HEK293 (cell line): ENCODE data around the gene FAM200B.

ENCODE experiments used
- CTCF ChIA-PET: fragments of 350-600 bp; formaldehyde crosslinking; extraction: SDS; loops from one replicate; lab custom pipeline; 2021; ENCODE audit warnings: antibody characterized with exemption; lab: Yijun Ruan, JAX
- POLR2A ChIA-PET: fragments of 300-600 bp; formaldehyde crosslinking; extraction: SDS; loops from one replicate; lab custom pipeline; 2020; ENCODE audit warnings: antibody characterized with exemption, inconsistent platforms; lab: Yijun Ruan, JAX
- H3K27ac ChIP-seq: fragments of 200-500 bp; sonication (Bioruptor generic); 2 replicates; pipeline ENCODE4 v1.5.1; 2014; ENCODE audit warnings: low read depth, low read length, control low read depth, inconsistent platforms; ENCODE audit errors: extremely low read depth
- H3K36me3 ChIP-seq, 2 experiments: fragments of 200-500 bp in 1 of 2; sonication (Bioruptor generic) in 1 of 2; 1 replicate in 1 of 2; 2 replicates in 1 of 2; pipeline ENCODE4 v1.5.1; 2014 to 2017; ENCODE audit warnings: inconsistent platforms in 2 of 2, low read length in 2 of 2; ENCODE audit not compliant: control insufficient read depth in 2 of 2, insufficient read depth in 1 of 2
- H3K4me1 ChIP-seq: fragments of 200-500 bp; sonication (Bioruptor generic); 2 replicates; pipeline ENCODE4 v1.5.1; 2014; ENCODE audit warnings: mild to moderate bottlenecking, low read length, inconsistent platforms; ENCODE audit not compliant: control insufficient read depth, insufficient read depth
- H3K4me3 ChIP-seq: 2 replicates; pipeline ENCODE4 v1.5.1; 2011; ENCODE audit warnings: low read depth, mild to moderate bottlenecking, control low read depth, low read length, moderate library complexity
- H3K9me3 ChIP-seq: fragments of 200-500 bp; sonication (Bioruptor generic); 2 replicates; pipeline ENCODE4 v1.5.1; 2014; ENCODE audit warnings: low read depth, low read length, inconsistent platforms; ENCODE audit not compliant: control insufficient read depth, insufficient read depth
- SALL2 ChIP-seq: fragments of 450-650 bp; formaldehyde crosslinking; IDR thresholded peaks from 2 replicates; pipeline ENCODE4 v1.5.0; 2017; ENCODE audit warnings: missing biosample characterization, mild to moderate bottlenecking, missing genetic modification characterization, borderline replicate concordance
- SP3 ChIP-seq: fragments of 450-650 bp; formaldehyde crosslinking; IDR thresholded peaks from 2 replicates; pipeline ENCODE4 v1.5.1; 2016; ENCODE audit warnings: missing biosample characterization, missing genetic modification characterization
- ZBTB48 ChIP-seq: fragments of 450-650 bp; formaldehyde crosslinking; IDR thresholded peaks from 2 replicates; pipeline ENCODE4 v1.5.1; 2016; ENCODE audit warnings: missing biosample characterization, missing genetic modification characterization
- ZIC2 ChIP-seq: fragments of 450-650 bp; formaldehyde crosslinking; IDR thresholded peaks from 2 replicates; pipeline ENCODE4 v1.5.1; 2016; ENCODE audit warnings: missing biosample characterization, missing genetic modification characterization
- ZNF174 ChIP-seq: fragments of 450-650 bp; formaldehyde crosslinking; IDR thresholded peaks from 2 replicates; pipeline ENCODE4 v1.5.0; 2017; ENCODE audit warnings: missing biosample characterization, mild to moderate bottlenecking, missing genetic modification characterization
- ZNF324 ChIP-seq: fragments of 450-650 bp; formaldehyde crosslinking; IDR thresholded peaks from 2 replicates; pipeline ENCODE4 v1.5.1; 2016; ENCODE audit warnings: missing biosample characterization, missing genetic modification characterization
- ZNF350 ChIP-seq: fragments of 450-650 bp; formaldehyde crosslinking; IDR thresholded peaks from 2 replicates; pipeline ENCODE4 v1.5.0; 2017; ENCODE audit warnings: missing biosample characterization, mild to moderate bottlenecking, missing genetic modification characterization
- ZNF37A ChIP-seq: fragments of 450-650 bp; IDR thresholded peaks from 2 replicates; pipeline ENCODE4 v1.5.1; 2018; ENCODE audit warnings: missing biosample characterization, missing genetic modification characterization
- ZNF501 ChIP-seq: fragments of 450-650 bp; formaldehyde crosslinking; IDR thresholded peaks from 2 replicates; pipeline ENCODE4 v1.5.1; 2016; ENCODE audit warnings: missing biosample characterization, missing genetic modification characterization
- ZNF555 ChIP-seq: fragments of 450-650 bp; formaldehyde crosslinking; conservative IDR thresholded peaks from 2 replicates; pipeline ENCODE4 v1.5.1; 2017; ENCODE audit warnings: missing biosample characterization, mild to moderate bottlenecking, missing genetic modification characterization, inconsistent platforms
- ZNF560 ChIP-seq: fragments of 450-650 bp; formaldehyde crosslinking; IDR thresholded peaks from 2 replicates; pipeline ENCODE4 v1.5.1; 2017; ENCODE audit warnings: missing biosample characterization, missing genetic modification characterization, borderline replicate concordance
- ZNF596 ChIP-seq: fragments of 450-650 bp; IDR thresholded peaks from 2 replicates; pipeline ENCODE4 v1.5.0; 2018; ENCODE audit warnings: missing biosample characterization, mild to moderate bottlenecking, missing genetic modification characterization, moderate library complexity
- ZNF610 ChIP-seq: fragments of 450-650 bp; formaldehyde crosslinking; IDR thresholded peaks from 2 replicates; pipeline ENCODE4 v1.5.1; 2016; ENCODE audit warnings: missing biosample characterization, missing genetic modification characterization, borderline replicate concordance
- ZNF707 ChIP-seq: fragments of 450-650 bp; formaldehyde crosslinking; IDR thresholded peaks from 2 replicates; pipeline ENCODE4 v1.5.1; 2016; ENCODE audit warnings: missing biosample characterization, missing genetic modification characterization
- ZNF830 ChIP-seq: fragments of 450-650 bp; IDR thresholded peaks from 2 replicates; pipeline ENCODE4 v1.5.0; 2018; ENCODE audit warnings: missing biosample characterization, missing genetic modification characterization, low read depth, mild to moderate bottlenecking, moderate library complexity
- TF ChIP-seq, protein P1 (sequence below): fragments of 450-650 bp; formaldehyde crosslinking; IDR thresholded peaks from 2 replicates; pipeline ENCODE4 v1.5.1; 2017; ENCODE audit warnings: missing biosample characterization, missing genetic modification characterization

The FAM200B gene

DNA sequence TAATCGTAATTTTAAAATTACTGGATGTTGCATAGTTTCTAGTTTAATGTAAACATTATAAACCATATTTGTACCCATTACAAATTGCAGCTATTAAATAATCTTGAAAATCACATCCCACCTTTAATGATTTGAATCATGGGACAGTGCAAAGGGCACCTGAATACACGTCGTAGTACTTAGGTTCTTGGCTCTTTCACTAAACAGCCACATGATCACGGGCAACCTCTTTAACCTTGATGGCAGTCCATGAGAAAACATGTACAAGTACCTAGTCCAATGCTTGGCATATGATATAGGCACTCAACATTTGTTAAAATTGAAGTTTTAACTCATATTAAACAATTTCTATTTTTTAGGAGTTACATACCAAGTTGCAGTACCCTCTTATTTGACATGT, 14.6 kb upstream of the FAM200B start (continued):
- TF ChIP-seq ZNF707: no peak
- TF ChIP-seq, protein P1, sequence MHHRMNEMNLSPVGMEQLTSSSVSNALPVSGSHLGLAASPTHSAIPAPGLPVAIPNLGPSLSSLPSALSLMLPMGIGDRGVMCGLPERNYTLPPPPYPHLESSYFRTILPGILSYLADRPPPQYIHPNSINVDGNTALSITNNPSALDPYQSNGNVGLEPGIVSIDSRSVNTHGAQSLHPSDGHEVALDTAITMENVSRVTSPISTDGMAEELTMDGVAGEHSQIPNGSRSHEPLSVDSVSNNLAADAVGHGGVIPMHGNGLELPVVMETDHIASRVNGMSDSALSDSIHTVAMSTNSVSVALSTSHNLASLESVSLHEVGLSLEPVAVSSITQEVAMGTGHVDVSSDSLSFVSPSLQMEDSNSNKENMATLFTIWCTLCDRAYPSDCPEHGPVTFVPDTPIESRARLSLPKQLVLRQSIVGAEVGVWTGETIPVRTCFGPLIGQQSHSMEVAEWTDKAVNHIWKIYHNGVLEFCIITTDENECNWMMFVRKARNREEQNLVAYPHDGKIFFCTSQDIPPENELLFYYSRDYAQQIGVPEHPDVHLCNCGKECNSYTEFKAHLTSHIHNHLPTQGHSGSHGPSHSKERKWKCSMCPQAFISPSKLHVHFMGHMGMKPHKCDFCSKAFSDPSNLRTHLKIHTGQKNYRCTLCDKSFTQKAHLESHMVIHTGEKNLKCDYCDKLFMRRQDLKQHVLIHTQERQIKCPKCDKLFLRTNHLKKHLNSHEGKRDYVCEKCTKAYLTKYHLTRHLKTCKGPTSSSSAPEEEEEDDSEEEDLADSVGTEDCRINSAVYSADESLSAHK: no peak
- TF ChIP-seq SALL2: no peak

- no peak overlapping the region for H3K4me3 ChIP-seq
- CTCF ChIA-PET: interaction anchor here (0.6 kb wide), 1 partner anchor 650 kb away, joined by 3 read pairs; no protein-coding TSS in a partner anchor
- TF ChIP-seq ZNF610 (no peak), ZIC2 (tag by site-specific recombination) (no peak), ZNF174 (tag by site-specific recombination) (no peak), ZNF350 (tag by site-specific recombination) (no peak)
- TF ChIP-seq, all 188 proteins: peak for 0
- no peaks in the 10 kb centered on the region for H3K4me1 ChIP-seq
- peaks cover 0 to 26% of the 10 kb centered on the region in 2 experiments; a peak in 1 of 3 replicates for H3K36me3 ChIP-seq
- no peaks in the 10 kb centered on the region for H3K9me3 ChIP-seq
- POLR2A ChIA-PET: no interaction called here
- H3K27ac ChIP-seq: no peak overlapping the region
Measured at GRCh38 chr4:15668566-15669435, 12.8 kb upstream of the FAM200B start.

GRCh38 chr4:15670576-15670975, 11.1 kb upstream of the FAM200B start:
- no peaks in the 10 kb centered on the region for H3K9me3 ChIP-seq
- no peak overlapping the region for H3K27ac ChIP-seq
- CTCF ChIA-PET: interaction anchor here (0.6 kb wide), 1 partner anchor 19 kb away, joined by 4 read pairs; no protein-coding TSS in a partner anchor
- peaks cover 0 to 26% of the 10 kb centered on the region in 2 experiments; a peak in 1 of 3 replicates for H3K36me3 ChIP-seq
- no peak overlapping the region for H3K4me3 ChIP-seq
- no peaks in the 10 kb centered on the region for H3K4me1 ChIP-seq
- POLR2A ChIA-PET: interaction anchor here (0.6 kb wide), 1 partner anchor 16 kb away, joined by 3 read pairs; no protein-coding TSS in a partner anchor
- no peak for TF ChIP-seq ZNF174 (tag by site-specific recombination)
- TF ChIP-seq ZNF324 (tag by site-specific recombination): no peak
- no peak for TF ChIP-seq ZNF560 (tag by site-specific recombination)
- TF ChIP-seq, protein P1: no peak
- TF ChIP-seq ZNF596 (tag by site-specific recombination): no peak
- TF ChIP-seq ZNF830 (tag by site-specific recombination): no peak
- no peak for TF ChIP-seq ZNF37A
- TF ChIP-seq ZNF555 (tag by site-specific recombination): no peak
- no peak for TF ChIP-seq ZNF501 (tag by site-specific recombination)
- no peak for TF ChIP-seq SP3 (tag by site-specific recombination)
- TF ChIP-seq ZBTB48 (tag by site-specific recombination): no peak
